Smooth muscle cell (in vitro differentiated cells): ENCODE data around the gene STAT5B. TPM values are rescaled to one million over a fixed set of nuclear protein-coding genes. Genes with fewer than 3 reads are reported as not detected.

Source experiments
- DNase-seq: peaks from one replicate; lab custom pipeline; 2025; ENCODE audit not compliant: unreplicated experiment; lab: John Stamatoyannopoulos, UW
- H2AFZ ChIP-seq: fragments of 200-600 bp; sonication (generic); 2 replicates; pipeline ENCODE4 v1.6.0; 2016; ENCODE audit warnings: antibody characterized with exemption, low read depth, mild to moderate bottlenecking
- H3F3A ChIP-seq: fragments of 200-600 bp; sonication (generic); 2 replicates; pipeline ENCODE4 v1.6.0; 2017; ENCODE audit warnings: antibody characterized with exemption, low read depth
- H3K27ac ChIP-seq: fragments of 200-600 bp; sonication (generic); 2 replicates; pipeline ENCODE4 v1.5.1; 2016; ENCODE audit warnings: low read depth, mild to moderate bottlenecking
- H3K27me3 ChIP-seq: fragments of 200-600 bp; sonication (generic); 2 replicates; pipeline ENCODE4 v1.6.1; 2016; ENCODE audit warnings: low read depth, mild to moderate bottlenecking
- H3K36me3 ChIP-seq: fragments of 200-600 bp; sonication (generic); 2 replicates; pipeline ENCODE4 v1.5.1; 2016; ENCODE audit warnings: low read depth
- H3K4me1 ChIP-seq: fragments of 200-600 bp; sonication (generic); 2 replicates; pipeline ENCODE4 v1.5.1; 2016; ENCODE audit warnings: low read depth
- H3K4me2 ChIP-seq: fragments of 200-600 bp; sonication (generic); 2 replicates; pipeline ENCODE4 v1.6.0; 2016; ENCODE audit warnings: mild to moderate bottlenecking
- H3K4me3 ChIP-seq: fragments of 200-600 bp; sonication (generic); 2 replicates; pipeline ENCODE4 v1.5.1; 2016; ENCODE audit warnings: mild to moderate bottlenecking
- H3K79me2 ChIP-seq: fragments of 200-600 bp; sonication (generic); 2 replicates; pipeline ENCODE4 v1.6.0; 2016; ENCODE audit warnings: low read depth, mild to moderate bottlenecking
- H3K9ac ChIP-seq: fragments of 200-600 bp; sonication (generic); 2 replicates; pipeline ENCODE4 v1.6.0; 2016; ENCODE audit warnings: low read depth
- H3K9me3 ChIP-seq: fragments of 200-600 bp; sonication (generic); replicated peaks from 2 replicates; pipeline ENCODE4 v1.5.1; 2016; ENCODE audit warnings: low read depth
- H4K20me1 ChIP-seq: fragments of 200-600 bp; sonication (generic); 2 replicates; pipeline ENCODE4 v1.6.0; 2016; ENCODE audit warnings: low read depth
- CTCF ChIP-seq: fragments of 200-600 bp; sonication (generic); IDR thresholded peaks from 2 replicates; pipeline ENCODE4 v1.5.1; 2017; ENCODE audit warnings: borderline replicate concordance, mild to moderate bottlenecking, antibody characterized with exemption; ENCODE audit not compliant: insufficient read depth, poor library complexity, severe bottlenecking
- WGBS: methylation state at CpG from one replicate; pipeline ENCODE4 v1.1.7; 2016; ENCODE audit warnings: low lambda C conversion rate; 5-methylcytosine and 5-hydroxymethylcytosine counted together
- polyA plus RNA-seq: library from polyadenylated mRNA; unstranded; fragments of >200 nt; fragmentation: Nextera tagmentation; extraction: Ambion mirVana; gene quantifications from 2 replicates; pipeline ENCODE4 v1.2.1, GENCODE V29; 2016
- total RNA-seq: library from RNA; depleted of rRNA; stranded (reverse); fragments of >200 nt; gene quantifications from 2 replicates; pipeline ENCODE4 v1.2.3, GENCODE V29; 2014

Gene STAT5B
- total and polyA plus RNA-seq, 2 experiments from 2014 or later: 10.7 to 12.4 TPM

GRCh38 chr17:42276609-42277341, 584 bp upstream of the STAT5B start:
- Histone ChIP-seq H3K27ac (peak overlapping the region; percentile 66), H2AFZ (peak overlapping the region; percentile 91), H3K4me2 (peak overlapping the region; percentile 99), H4K20me1 (peaks cover 14% of the 10 kb centered on the region), H3K4me3 (peak overlapping the region; percentile 89), H3K27me3 (no peaks in the 10 kb centered on the region), H3K9ac (peak overlapping the region; percentile 66), H3F3A (no peaks in the 10 kb centered on the region), H3K79me2 (peaks cover 40% of the 10 kb centered on the region), H3K36me3 (no peaks in the 10 kb centered on the region), H3K9me3 (no peaks in the 10 kb centered on the region), H3K4me1 (peaks cover 19% of the 10 kb centered on the region)
- DNase-seq: peak; percentile 54
- 3% methylated on average over 40 of the region's 44 CpGs for WGBS
- TF ChIP-seq CTCF: no peak

GRCh38 chr17:42275527-42276358, 448 bp downstream of the STAT5B start:
- Histone ChIP-seq H3K4me2 (peak overlapping the region; percentile 96), H3K9ac (peak overlapping the region; percentile 71), H3K79me2 (peaks cover 50% of the 10 kb centered on the region), H3K36me3 (no peaks in the 10 kb centered on the region), H3F3A (no peaks in the 10 kb centered on the region), H3K4me1 (peaks cover 19% of the 10 kb centered on the region), H3K27ac (peak overlapping the region; percentile 29), H3K4me3 (peak overlapping the region; percentile 89), H2AFZ (peak overlapping the region; percentile 89), H3K27me3 (no peaks in the 10 kb centered on the region), H3K9me3 (no peaks in the 10 kb centered on the region), H4K20me1 (peaks cover 25% of the 10 kb centered on the region)
- TF ChIP-seq CTCF: no peak
- DNase-seq: no peak
- 2% methylated on average over 24 of the region's 82 CpGs for WGBS

GRCh38 chr17:42274812-42275526, 1.2 kb downstream of the STAT5B start:
- H3K79me2 ChIP-seq: peaks cover 58% of the 10 kb centered on the region
- 20% methylated on average over 13 of the region's 13 CpGs for WGBS

More at GRCh38 chr17:42274812-42275526, 1.2 kb downstream of the STAT5B start:
- H3K4me2 ChIP-seq: peak overlapping the region; percentile 96
- TF ChIP-seq CTCF: no peak
- H3K9ac ChIP-seq: peak overlapping the region; percentile 71
- no peaks in the 10 kb centered on the region for H3F3A ChIP-seq
- peak overlapping the region; percentile 89 for H3K4me3 ChIP-seq
- H3K27ac ChIP-seq: peak overlapping the region; percentile 29
- H3K36me3 ChIP-seq: no peaks in the 10 kb centered on the region
- H3K4me1 ChIP-seq: peaks cover 19% of the 10 kb centered on the region
- no peaks in the 10 kb centered on the region for H3K9me3 ChIP-seq
- H3K27me3 ChIP-seq: no peaks in the 10 kb centered on the region
- peaks cover 27% of the 10 kb centered on the region for H4K20me1 ChIP-seq
- no peak for DNase-seq
- peak overlapping the region; percentile 89 for H2AFZ ChIP-seq
